Middle frontal gyrus (tissue), 1 donor: ENCODE measurements around the gene VTN.
"Not testable (repeated sequence)": the region's sequence is repeated elsewhere in the genome, so short reads cannot be mapped to it uniquely, and the experiment has no call there.

Source experiments
- DNase-seq: peaks from one replicate; pipeline ENCODE4 v3.0.0-alpha.2; 2015; ENCODE audit warnings: low spot score; ENCODE audit errors: extremely low spot score

Gene VTN

DNA sequence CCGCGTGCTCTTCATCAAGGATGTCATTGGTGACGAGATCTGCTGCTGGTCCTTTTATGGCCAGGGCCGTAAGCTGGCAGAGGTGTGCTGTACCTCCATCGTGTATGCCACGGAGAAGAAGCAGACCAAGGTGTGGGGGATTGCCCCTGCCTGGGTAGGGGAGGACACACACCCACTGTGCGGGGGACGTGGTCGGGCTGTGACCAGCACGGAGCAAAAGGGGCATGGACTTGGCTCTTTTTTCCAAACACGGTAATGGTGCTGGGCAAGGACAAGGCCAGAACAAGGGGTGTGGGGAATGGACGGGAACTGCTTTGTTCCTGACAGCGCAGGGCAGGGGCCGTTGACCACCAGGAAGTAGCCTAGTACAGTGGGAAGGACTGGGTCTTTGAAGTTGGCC, 27.8 kb downstream of the VTN start:
- no peak for DNase-seq

- no peak for DNase-seq
Measured at GRCh38 chr17:28341516-28341915, 28.6 kb downstream of the VTN start.

- no peak for DNase-seq
Measured at GRCh38 chr17:28340374-28340773, 29.7 kb downstream of the VTN start.

DNA sequence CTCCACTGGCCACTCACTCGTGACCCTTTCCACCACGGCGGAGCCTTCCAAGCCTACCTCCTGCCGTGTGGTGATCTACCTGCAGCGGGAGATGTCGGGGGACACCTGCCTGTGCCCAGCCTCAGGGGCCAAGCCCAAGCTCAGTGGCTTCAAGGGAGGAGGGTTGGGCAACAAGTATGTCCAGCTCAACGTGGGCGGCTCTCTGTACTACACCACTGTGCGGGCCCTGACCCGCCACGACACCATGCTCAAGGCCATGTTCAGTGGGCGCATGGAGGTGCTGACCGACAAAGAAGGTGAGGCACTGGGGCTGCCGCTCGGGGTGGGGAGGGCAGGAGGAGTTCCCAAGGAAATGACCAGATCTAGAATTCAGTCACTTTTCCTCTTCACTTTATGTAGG, 30.7 kb downstream of the VTN start:
- DNase-seq = no peak

DNA sequence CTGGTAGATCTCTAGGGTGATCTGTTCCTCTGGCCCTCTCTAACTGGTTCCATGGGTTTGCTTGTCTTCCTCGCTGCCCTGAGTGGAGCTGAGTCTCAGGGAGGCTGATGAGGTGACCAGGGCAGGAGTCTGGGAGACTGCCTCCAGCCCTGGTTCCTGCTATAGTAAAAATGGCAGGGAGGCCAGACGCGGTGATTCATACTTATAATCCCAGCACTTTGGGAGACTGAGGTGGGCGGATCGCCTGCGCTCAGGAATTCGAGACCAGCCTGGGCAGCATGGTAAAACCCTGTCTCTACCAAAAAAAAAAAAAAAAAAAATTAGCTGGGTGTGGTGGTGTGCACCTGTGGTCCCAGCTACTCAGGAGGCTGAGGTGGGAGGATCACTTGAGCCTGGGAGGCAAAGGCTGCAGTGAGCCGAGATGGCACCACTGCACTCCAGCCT, 31.3 kb downstream of the VTN start:
- not testable (repeated sequence) for DNase-seq

DNA sequence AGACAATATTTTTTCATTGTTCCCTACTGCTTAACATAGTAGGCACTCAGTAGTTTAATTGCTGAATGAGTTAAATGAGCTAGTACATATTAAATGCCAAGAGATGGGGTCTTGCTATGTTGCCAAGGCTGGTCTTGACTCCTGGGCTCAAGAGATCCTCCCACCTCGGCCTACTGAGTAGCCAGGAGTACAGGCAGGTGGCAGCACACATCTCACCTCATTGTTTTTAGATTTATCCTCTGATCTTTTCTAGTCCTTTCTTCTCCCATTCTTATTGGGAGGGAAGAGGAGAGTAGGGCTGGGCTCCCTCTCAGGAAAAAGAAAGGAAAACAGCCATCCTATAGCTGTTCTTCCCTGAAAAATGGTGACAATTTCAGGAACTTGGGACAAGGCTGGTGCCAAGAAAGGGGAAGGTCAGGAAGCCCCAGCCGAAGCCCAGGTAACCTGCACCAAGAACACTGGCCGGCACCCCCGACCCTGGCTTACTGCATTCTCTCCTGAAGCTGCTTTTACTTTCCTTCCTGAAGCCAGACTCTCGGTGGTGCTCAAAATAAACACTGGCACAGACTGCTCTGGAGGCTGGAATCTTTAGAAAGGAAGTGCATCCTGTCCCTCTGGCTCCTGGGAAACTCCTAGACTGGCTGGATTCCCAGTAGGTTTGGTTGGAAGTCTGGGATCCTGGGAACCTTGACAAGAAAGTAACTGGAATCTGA, 31.9 kb downstream of the VTN start:
- DNase-seq = no peak

GRCh38 chr17:28335959-28336871, 33.9 kb downstream of the VTN start:
- DNase-seq = peak; percentile 23

DNA sequence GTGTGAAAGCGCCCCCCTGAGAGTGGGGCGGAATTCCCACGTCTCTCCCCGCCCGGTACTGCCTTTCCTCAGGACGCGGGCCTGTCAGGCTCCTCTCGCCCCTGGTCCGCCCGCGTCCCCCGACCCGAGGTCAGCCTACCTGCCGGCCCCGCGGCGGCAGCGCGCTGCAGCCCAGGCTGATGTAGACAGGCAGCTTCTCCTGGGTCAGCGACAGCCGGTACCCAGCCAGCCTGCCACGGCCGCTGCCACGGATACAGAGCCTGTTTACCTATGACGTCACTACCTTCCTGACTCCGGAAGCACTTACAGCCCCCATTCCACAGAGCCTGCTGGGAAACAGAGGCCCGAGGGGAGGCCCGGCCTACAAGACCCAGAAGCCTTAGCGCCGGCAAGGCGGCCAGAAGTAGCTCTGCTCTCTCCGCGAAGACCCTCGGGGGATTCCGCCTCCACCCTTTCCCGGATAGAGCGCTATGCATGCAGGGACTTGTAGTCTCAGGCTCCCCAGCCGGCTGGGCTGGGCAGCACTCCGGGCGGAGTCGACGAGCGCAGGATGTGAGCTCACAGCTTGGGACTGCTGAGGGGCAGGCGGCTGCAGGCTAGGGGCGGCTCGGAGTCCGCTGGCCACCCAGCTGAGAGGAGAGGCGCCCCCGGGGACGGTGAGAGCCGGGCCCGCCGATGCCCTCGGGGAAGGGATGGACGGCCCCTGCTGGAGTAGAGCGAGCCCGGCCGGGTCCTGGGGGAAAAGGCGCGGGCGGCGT, 34.7 kb downstream of the VTN start, which contains the start of the genes IFT20 and TNFAIP1:
Gene IFT20 (minus strand): TSS at position 272 of the 758 bp plus-strand sequence. CDS start 3,487 bp downstream, outside the sequence.
Gene TNFAIP1 (plus strand): TSS at position 561 of the 758 bp plus-strand sequence. CDS start 3,761 bp downstream, outside the sequence.
- DNase-seq = peak; percentile 99

DNA sequence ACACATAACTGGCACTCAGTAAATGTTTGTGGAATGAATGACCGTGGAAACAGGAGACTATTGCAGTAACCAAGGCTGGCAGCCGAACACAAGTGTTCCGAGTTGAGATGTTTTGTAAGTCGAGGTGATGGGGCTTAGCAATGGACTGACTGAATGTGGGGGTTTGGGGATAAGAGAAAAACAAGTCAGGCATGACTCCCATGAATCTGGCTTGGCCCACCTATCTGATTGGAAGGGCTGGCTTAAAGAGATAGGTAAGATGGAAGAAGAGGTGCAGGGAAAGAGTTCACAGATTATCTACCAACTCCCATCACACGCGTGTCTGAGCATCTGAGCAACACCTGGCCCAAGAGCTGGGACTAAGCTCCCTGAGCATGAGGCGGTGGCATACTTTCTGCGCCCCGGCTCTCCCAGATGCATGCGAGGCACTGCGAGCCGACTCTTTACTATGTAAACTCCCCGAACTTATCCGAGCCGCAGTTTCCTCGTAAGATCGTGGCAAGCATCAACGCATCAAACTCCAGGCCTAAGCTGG, 35.4 kb downstream of the VTN start:
- no peak for DNase-seq

- DNase-seq = no peak
Measured at GRCh38 chr17:28334171-28334570, 35.9 kb downstream of the VTN start.

DNA sequence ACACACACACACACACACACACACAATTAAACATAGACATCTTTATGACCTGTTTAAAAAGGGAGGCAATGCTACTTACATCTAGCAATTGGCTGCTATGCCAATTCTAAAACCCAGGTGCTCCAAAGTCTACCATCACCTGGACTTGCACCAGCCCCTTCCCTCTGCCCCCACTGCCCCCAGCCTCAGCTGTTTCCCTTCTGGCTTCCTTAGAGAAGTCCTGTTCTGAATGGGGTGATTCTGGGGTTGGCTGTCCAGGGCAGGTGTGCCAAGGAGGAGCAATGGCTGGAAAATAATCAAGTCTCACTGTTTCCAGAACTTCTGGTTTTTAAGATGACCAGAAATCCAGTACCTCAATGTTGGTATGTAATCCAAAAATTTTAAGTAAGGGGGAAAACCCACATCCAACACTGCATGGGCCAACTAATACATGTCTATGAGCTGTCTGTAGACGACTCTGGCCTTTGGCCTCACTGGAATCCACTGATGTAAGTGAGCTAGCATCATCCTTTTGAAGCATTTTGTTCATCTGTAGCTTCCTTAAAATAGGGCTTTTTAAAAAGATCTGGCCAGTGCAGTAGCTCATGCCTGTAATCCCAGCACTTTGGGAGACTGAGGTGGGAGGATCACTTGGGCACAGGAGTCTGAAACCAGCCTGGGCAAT, 36.9 kb downstream of the VTN start:
- no peak for DNase-seq

- DNase-seq = no peak
Measured at GRCh38 chr17:28331891-28332420, 38.2 kb downstream of the VTN start.

- no peak for DNase-seq
Measured at GRCh38 chr17:28330671-28331070, 39.4 kb downstream of the VTN start.

- no peak for DNase-seq
Measured at GRCh38 chr17:28328325-28328724, 41.8 kb downstream of the VTN start.

DNA sequence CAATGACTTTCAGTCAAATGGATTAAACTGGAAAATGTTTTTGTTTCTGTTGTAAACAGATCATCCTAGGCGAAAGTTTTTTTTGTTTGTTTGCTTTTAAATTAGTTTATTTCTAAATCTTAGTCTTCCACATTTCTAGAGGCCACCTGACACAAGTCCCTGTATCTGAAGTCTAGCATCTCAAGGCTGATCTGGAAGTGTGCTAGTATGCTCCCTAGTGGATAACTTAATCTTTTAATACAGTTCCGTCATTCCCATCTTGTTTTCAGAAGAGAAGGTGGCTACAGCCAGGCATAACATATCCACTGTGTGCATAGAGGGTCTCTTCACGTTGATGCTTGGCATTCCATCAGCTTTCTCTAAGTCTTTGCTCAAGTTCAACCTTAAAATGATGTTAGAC, 42.4 kb downstream of the VTN start:
- no peak for DNase-seq

GRCh38 chr17:28327031-28327607, 43.0 kb downstream of the VTN start:
- no peak for DNase-seq

DNA sequence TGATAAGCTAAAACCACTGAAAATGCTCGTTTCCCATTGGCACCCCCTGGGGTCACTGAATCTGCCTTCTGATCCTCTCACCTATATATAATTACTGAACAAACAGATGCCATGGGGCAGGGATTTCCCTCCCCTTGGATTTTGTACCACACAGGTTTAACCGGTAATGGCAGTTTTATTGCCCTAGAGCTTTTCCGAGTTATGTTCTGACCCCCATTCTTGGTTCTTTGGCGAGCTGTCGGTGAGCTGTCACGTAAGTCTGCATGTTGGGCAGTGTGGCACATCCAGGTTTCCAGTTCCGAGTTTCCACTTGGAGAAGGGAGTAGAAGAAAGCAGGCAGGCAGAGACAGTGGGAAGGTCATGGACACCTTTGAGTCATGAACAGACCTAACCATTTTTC, 44.0 kb downstream of the VTN start:
- no peak for DNase-seq

DNA sequence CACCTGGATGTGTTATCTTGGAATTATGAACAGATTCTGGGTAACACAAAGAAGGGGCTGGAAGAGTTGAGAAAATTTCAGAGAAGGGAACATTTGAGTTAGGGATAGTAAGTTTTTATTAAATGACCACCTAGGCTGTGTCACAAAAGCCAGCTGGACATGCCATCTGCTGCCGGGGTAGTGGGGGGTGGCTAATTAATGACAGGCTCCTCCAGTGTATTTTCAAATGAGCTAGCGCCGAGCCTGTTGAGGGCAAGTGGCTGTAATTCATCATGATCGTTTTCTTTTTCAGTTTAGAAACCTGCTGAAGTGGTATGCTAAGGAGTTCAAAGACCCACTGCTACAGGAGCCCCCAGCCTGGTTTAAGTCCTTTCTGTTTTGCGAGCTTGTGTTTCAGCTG, 44.9 kb downstream of the VTN start:
- no peak for DNase-seq

- no peak for DNase-seq
Measured at GRCh38 chr17:28324781-28325180, 45.3 kb downstream of the VTN start.

- DNase-seq = no peak
Measured at GRCh38 chr17:28324267-28324745, 45.8 kb downstream of the VTN start.
